Gastrocnemius medialis (tissue), 4 donors: Measurements from ENCODE around the gene GCDH. TPM values are rescaled to one million over a fixed set of nuclear protein-coding genes. Genes with fewer than 3 reads are reported as not detected.
"Not testable (repeated sequence)": the region's sequence is repeated elsewhere in the genome, so short reads cannot be mapped to it uniquely, and the experiment has no call there.

Source experiments
- ATAC-seq, 2 donors: fragments of 150-250 bp; one replicate each; pipeline ENCODE4 v1.9.1; 2016
- DNase-seq, 2 donors: peaks; one replicate each; pipeline ENCODE4 v3.0.0-alpha.2; 2019
- H3K27ac ChIP-seq, 4 donors: fragments of 200-600 bp; sonication (generic); 1 replicate in 1 of 4; 2 replicates in 3 of 4; pipeline ENCODE4 v1.5.1; 2016 to 2018; ENCODE audit warnings: mild to moderate bottlenecking in 2 of 4, moderate library complexity in 1 of 4
- H3K27me3 ChIP-seq, 3 donors: fragments of 200-600 bp; sonication (generic) in 2 of 3; 1 replicate in 1 of 3; 2 replicates in 2 of 3; pipeline versions ENCODE4 v1.5.1 to v1.6.0; 2016 to 2019; ENCODE audit warnings: mild to moderate bottlenecking in 1 of 3, moderate library complexity in 1 of 3
- H3K36me3 ChIP-seq, 2 donors: fragments of 200-600 bp; sonication (generic) in 1 of 2; one replicate each; pipeline ENCODE4 v1.5.1; 2017 to 2018
- H3K4me1 ChIP-seq, 2 donors: fragments of 200-600 bp; sonication (generic) in 1 of 2; one replicate each; pipeline ENCODE4 v1.5.1; 2016 to 2017; ENCODE audit warnings: mild to moderate bottlenecking in 2 of 2
- H3K4me3 ChIP-seq, 4 donors: fragments of 200-600 bp; sonication (generic) in 3 of 4; 1 replicate in 1 of 4; 2 replicates in 3 of 4; pipeline ENCODE4 v1.5.1; 2016 to 2019; ENCODE audit warnings: mild to moderate bottlenecking in 2 of 4
- H3K9me3 ChIP-seq, 3 donors: fragments of 200-600 bp; sonication (generic) in 2 of 3; 1 replicate in 1 of 3; 2 replicates in 2 of 3; pipeline ENCODE4 v1.5.1; 2016 to 2019
- POLR2A ChIP-seq, 2 donors: fragments of 450-650 bp; IDR thresholded peaks; one replicate each; pipeline ENCODE4 v1.6.1; 2017; ENCODE audit warnings: antibody characterized with exemption in 2 of 2, mild to moderate bottlenecking in 2 of 2, moderate library complexity in 2 of 2
- in situ Hi-C, 4 donors: fragments of 200-750 bp; cut with MboI; loops; one replicate each; pipeline versions ENCODE4 v1.15.0 to v1.8.0; 2017; ENCODE audit warnings: low sequenced_read_pairs in 4 of 4
- intact Hi-C: fragments of 100-400 bp; cut with DNase I; formaldehyde crosslinking; loops from one replicate; pipeline ENCODE4 v1.15.1; 2023; ENCODE audit warnings: low total_unique reads
- total RNA-seq, 4 donors: library from RNA; depleted of rRNA; stranded (reverse); fragments of >200 nt; gene quantifications; one replicate each; pipeline versions ENCODE4 v1.1.0 to v1.2.3, GENCODE V29; 2016
- TF ChIP-seq, protein P1 (sequence below), 5 experiments: fragments of 450-650 bp in 3 of 5; fragments of 200-600 bp in 2 of 5; sonication (generic) in 2 of 5; IDR thresholded peaks in 4 of 5; conservative IDR thresholded peaks in 1 of 5; 1 replicate in 4 of 5; 2 replicates in 1 of 5; pipeline ENCODE4 v1.5.1; 2016 to 2019; ENCODE audit warnings: antibody characterized with exemption in 5 of 5, mild to moderate bottlenecking in 3 of 5, moderate library complexity in 3 of 5

The GCDH gene
- total RNA-seq, 4 donors from 2014 or later: 35.6 to 83.8 (median 54.1) TPM

DNA sequence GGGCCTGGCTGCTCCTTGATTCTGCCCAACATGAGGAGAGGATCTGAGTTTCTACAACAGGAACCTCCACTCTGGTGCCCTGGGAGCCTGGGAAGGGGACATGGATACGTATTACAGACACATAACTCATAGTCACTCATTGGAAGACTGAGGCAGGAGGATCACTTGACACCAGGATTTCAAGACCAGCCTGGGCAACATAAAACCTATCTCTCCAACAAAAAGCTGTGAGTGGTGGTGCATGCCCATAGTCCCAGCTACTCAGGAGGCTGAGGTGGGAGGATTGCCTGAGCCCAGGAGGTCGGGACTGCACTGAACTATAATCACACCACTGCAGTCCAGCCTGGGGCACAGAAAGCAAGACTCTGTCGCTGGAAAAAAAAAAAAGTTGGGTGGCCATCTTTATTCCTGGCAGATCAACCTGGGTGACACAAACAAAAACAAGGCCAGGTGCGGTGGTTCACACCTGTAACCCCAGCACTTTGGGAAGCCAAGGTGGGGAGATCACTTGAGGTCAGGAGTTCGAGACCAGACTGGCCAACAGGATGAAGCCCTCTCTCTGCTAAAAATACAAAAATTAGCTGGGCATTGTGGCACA lies 2.9 kb upstream of the GCDH start:
- TF ChIP-seq POLR2A (IDR thresholded peaks at IDR 0.05): no peak
- TF ChIP-seq, protein P1, sequence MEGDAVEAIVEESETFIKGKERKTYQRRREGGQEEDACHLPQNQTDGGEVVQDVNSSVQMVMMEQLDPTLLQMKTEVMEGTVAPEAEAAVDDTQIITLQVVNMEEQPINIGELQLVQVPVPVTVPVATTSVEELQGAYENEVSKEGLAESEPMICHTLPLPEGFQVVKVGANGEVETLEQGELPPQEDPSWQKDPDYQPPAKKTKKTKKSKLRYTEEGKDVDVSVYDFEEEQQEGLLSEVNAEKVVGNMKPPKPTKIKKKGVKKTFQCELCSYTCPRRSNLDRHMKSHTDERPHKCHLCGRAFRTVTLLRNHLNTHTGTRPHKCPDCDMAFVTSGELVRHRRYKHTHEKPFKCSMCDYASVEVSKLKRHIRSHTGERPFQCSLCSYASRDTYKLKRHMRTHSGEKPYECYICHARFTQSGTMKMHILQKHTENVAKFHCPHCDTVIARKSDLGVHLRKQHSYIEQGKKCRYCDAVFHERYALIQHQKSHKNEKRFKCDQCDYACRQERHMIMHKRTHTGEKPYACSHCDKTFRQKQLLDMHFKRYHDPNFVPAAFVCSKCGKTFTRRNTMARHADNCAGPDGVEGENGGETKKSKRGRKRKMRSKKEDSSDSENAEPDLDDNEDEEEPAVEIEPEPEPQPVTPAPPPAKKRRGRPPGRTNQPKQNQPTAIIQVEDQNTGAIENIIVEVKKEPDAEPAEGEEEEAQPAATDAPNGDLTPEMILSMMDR (IDR thresholded peaks at IDR 0.05 in 4 of 5, conservative IDR thresholded peaks at IDR 0.05 in 1 of 5): no peak
- H3K4me1 ChIP-seq: peaks cover 10 to 33% of the 10 kb centered on the region in 2 donors
- intact Hi-C loops: no loop called here
- in situ Hi-C loops: loop anchor here in 1 of 4 donors (10.0 kb wide), 1 partner anchor 77 kb away; the partner anchor contains the start of gene DAND5
- H3K27me3 ChIP-seq: peaks cover 8 to 28% (median 15%) of the 10 kb centered on the region in 3 donors
- no peak overlapping the region for H3K27ac ChIP-seq
- H3K36me3 ChIP-seq: peaks cover 0 to 4% of the 10 kb centered on the region in 2 donors
- no peaks in the 10 kb centered on the region for H3K9me3 ChIP-seq
- no peak overlapping the region for H3K4me3 ChIP-seq
- no peak for ATAC-seq
- no peak for DNase-seq

DNA sequence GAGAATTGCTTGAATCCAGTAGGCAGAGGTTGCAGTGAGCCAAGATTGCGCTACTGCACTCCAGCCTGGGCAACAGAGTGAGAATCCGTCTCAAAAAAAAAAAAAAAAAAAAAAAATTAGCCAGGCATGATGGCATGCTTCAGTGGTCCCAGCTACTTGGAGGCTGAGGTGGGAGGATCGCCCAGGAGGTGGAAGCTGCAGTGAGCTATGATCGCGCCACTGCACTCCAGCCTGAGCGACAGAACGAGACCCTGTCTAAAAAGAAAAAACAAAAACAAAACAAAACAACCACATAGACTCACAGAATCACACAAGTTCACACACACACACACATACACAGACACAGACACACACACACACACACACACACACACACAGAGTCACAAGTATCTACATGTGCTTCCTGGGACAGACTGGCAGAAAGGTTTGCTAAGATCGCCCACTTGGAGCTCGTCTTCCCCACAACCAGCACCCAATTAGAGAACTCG lies 617 bp upstream of the GCDH start:
- Histone ChIP-seq H3K36me3 (peaks cover 0 to 27% of the 10 kb centered on the region in 2 donors), H3K4me3 (peak overlapping the region; percentile 23 to 87 (median 64)), H3K27ac (peak overlapping the region; percentile 83 to 96 (median 88)), H3K4me1 (peaks cover 10 to 22% of the 10 kb centered on the region in 2 donors)
- DNase-seq, ATAC-seq, in situ Hi-C loops, H3K9me3 ChIP-seq, H3K27me3 ChIP-seq: not testable (repeated sequence)
- intact Hi-C loops: loop anchor here (1.0 kb wide), 1 partner anchor 261 kb away; no protein-coding TSS in a partner anchor

DNA sequence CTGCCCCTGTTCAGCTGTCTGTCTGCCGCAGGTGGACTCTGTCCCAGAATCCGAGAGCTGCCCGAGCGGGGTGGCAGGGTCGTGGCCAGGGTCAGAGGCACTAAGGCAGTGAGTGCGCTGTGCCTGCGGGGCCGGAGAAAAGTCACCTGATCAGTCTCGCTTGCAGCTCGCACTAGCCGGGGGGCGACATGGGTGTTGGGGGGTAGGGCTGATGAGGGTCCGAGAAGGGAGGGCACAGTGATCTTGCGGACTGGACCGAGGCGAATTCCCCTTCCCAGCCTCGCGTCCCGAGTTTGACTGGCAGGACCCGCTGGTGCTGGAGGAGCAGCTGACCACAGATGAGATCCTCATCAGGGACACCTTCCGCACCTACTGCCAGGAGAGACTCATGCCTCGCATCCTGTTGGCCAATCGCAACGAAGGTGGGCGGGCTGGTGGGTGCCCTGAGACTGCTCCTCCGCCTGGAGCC lies 627 bp downstream of the GCDH start:
- ATAC-seq: no peak
- TF ChIP-seq POLR2A (IDR thresholded peaks at IDR 0.05): no peak
- TF ChIP-seq, protein P1 (IDR thresholded peaks at IDR 0.05 in 4 of 5, conservative IDR thresholded peaks at IDR 0.05 in 1 of 5): no peak
- intact Hi-C loops: loop anchor here (1.0 kb wide), 1 partner anchor 42 kb away; the partner anchor contains the start of gene FARSA

DNA sequence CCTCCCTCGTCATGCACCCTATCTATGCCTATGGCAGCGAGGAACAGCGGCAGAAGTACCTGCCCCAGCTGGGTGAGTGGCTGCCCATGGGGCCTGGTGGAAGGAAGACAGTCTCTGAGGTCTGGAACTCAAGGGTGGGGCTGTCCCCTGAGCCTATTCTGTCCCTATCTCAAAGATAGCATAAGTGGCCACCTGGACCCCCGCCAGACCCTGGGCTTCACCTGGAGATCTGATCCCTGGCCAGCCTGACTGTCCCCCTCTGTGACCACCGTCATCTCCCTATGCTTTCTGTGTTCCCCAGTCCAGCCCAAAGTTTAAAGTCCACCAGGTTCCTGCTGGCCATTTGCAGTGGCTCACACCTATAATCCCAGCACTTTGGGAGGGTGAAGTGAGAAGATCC lies 2.6 kb downstream of the GCDH start:
- peaks cover 10 to 15% of the 10 kb centered on the region in 2 donors for H3K4me1 ChIP-seq
- H3K27ac ChIP-seq: no peak overlapping the region
- H3K4me3 ChIP-seq: no peak overlapping the region
- no peaks in the 10 kb centered on the region for H3K27me3 ChIP-seq
- DNase-seq (no peak), ATAC-seq (no peak)
- intact Hi-C loops: no loop called here
- no peaks in the 10 kb centered on the region for H3K9me3 ChIP-seq
- H3K36me3 ChIP-seq: peaks cover 0 to 53% of the 10 kb centered on the region in 2 donors
- TF ChIP-seq, protein P1 (IDR thresholded peaks at IDR 0.05 in 4 of 5, conservative IDR thresholded peaks at IDR 0.05 in 1 of 5): no peak
- TF ChIP-seq POLR2A (IDR thresholded peaks at IDR 0.05): no peak
- in situ Hi-C loops: no loop called here

More for the DNA sequence above, 627 bp downstream of the GCDH start:
- peak overlapping the region; percentile 79 to 98 (median 84) for H3K4me3 ChIP-seq
- in situ Hi-C loops: no loop called here
- H3K27me3 ChIP-seq: no peaks in the 10 kb centered on the region
- H3K9me3 ChIP-seq: no peaks in the 10 kb centered on the region
- DNase-seq: peak in 1 of 2 donors; percentile 50
- peak overlapping the region; percentile 83 to 96 (median 88) for H3K27ac ChIP-seq
- H3K4me1 ChIP-seq: peaks cover 10 to 15% of the 10 kb centered on the region in 2 donors
- peaks cover 0 to 37% of the 10 kb centered on the region in 2 donors for H3K36me3 ChIP-seq

DNA sequence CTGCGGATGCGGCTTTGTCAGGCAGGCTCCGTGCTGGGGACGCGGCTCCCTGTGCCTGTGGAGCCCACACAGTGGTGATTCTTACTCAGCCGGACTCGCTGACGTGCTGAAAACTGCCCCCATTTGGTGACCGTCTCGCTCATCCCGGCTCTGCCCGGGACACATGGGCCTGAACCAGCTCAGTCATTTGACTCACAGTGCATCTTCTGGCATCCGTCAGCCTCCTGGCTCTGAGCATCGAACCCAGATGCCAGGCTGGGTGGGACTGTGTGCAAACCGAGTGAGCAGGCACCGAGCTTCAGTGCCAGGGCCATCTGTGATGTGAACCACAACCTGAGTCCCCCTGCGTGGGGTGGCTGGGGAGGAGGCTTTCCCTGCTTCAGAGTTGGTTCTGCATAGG lies 5.5 kb downstream of the GCDH start:
- Histone ChIP-seq H3K4me3 (no peak overlapping the region), H3K36me3 (peaks cover 0 to 73% of the 10 kb centered on the region in 2 donors), H3K27ac (no peak overlapping the region), H3K27me3 (no peaks in the 10 kb centered on the region), H3K4me1 (peaks cover 9 to 10% of the 10 kb centered on the region in 2 donors), H3K9me3 (no peaks in the 10 kb centered on the region)
- DNase-seq (no peak), ATAC-seq (no peak)
- intact Hi-C loops: no loop called here
- TF ChIP-seq, protein P1 (IDR thresholded peaks at IDR 0.05 in 4 of 5, conservative IDR thresholded peaks at IDR 0.05 in 1 of 5): no peak
- no peak for TF ChIP-seq POLR2A (IDR thresholded peaks at IDR 0.05)
- in situ Hi-C loops: no loop called here
